HepG2 (cell line): ENCODE results near the gene FLYWCH1. TPM values are rescaled to one million over a fixed set of nuclear protein-coding genes. Genes with fewer than 3 reads are reported as not detected.

Experiments used
- BCL6 ChIP-seq: IDR thresholded peaks from 2 replicates; pipeline ENCODE4 v1.6.1; 2016; ENCODE audit warnings: missing genetic modification reagents, missing compliant biosample characterization
- FOXC1 ChIP-seq: sonication (generic); formaldehyde crosslinking; IDR thresholded peaks from 2 replicates; pipeline ENCODE4 v1.8.0; 2022; ENCODE audit warnings: mild to moderate bottlenecking, missing genetic modification reagents, borderline replicate concordance
- FOXJ3 ChIP-seq: sonication (generic); formaldehyde crosslinking; IDR thresholded peaks from 2 replicates; pipeline ENCODE4 v1.4.0; 2020; ENCODE audit warnings: missing genetic modification reagents, mild to moderate bottlenecking, borderline replicate concordance
- HNRNPUL1 ChIP-seq: fragments of 200-400 bp; formaldehyde crosslinking; IDR thresholded peaks from 2 replicates; pipeline ENCODE4 v1.6.1; 2017; ENCODE audit warnings: low read depth, mild to moderate bottlenecking, low read length, moderate library complexity
- NCOA5 ChIP-seq: sonication (generic); formaldehyde crosslinking; IDR thresholded peaks from 2 replicates; pipeline ENCODE4 v1.4.0; 2020; ENCODE audit warnings: missing genetic modification reagents
- PRPF4 ChIP-seq: fragments of 200-400 bp; formaldehyde crosslinking; IDR thresholded peaks from 2 replicates; pipeline ENCODE4 v1.6.1; 2016; ENCODE audit warnings: low read length, low read depth; ENCODE audit not compliant: poor library complexity, severe bottlenecking
- ZBTB40 ChIP-seq, 2 experiments: fragments of 450-650 bp in 1 of 2; sonication (generic) in 1 of 2; formaldehyde crosslinking in 1 of 2; IDR thresholded peaks; 2 replicates each; pipeline versions ENCODE4 v1.6.1 to v1.8.0; 2016 to 2022; ENCODE audit warnings: antibody characterized with exemption in 1 of 2, mild to moderate bottlenecking in 1 of 2, missing genetic modification reagents in 1 of 2
- ZFP90 ChIP-seq: sonication (generic); formaldehyde crosslinking; IDR thresholded peaks from 2 replicates; pipeline ENCODE4 v1.8.0; 2022; ENCODE audit warnings: missing genetic modification reagents, mild to moderate bottlenecking, inconsistent platforms, borderline replicate concordance
- ZNF264 ChIP-seq: sonication (generic); formaldehyde crosslinking; IDR thresholded peaks from 2 replicates; pipeline ENCODE4 v1.4.0; 2020; ENCODE audit warnings: missing genetic modification reagents
- ZNF280B ChIP-seq: sonication (generic); formaldehyde crosslinking; IDR thresholded peaks from 2 replicates; pipeline ENCODE4 v1.5.0; 2020; ENCODE audit warnings: missing genetic modification reagents, mild to moderate bottlenecking, borderline replicate concordance
- ZNF670 ChIP-seq: sonication (generic); formaldehyde crosslinking; IDR thresholded peaks from 2 replicates; pipeline ENCODE4 v1.8.0; 2022; ENCODE audit warnings: mild to moderate bottlenecking, missing genetic modification reagents, borderline replicate concordance
- ZNF891 ChIP-seq: sonication (generic); formaldehyde crosslinking; IDR thresholded peaks from 2 replicates; pipeline ENCODE4 v1.5.0; 2020; ENCODE audit warnings: mild to moderate bottlenecking, missing genetic modification reagents
- polyA plus RNA-seq, 8 experiments: library from polyadenylated mRNA; depleted of rRNA in 3 of 8; stranded (reverse) in 7 of 8; unstranded in 1 of 8; fragments of >200 nt; fragmentation: Illumina TruSeq in 4 of 8; extraction: Trizol in 4 of 8; gene quantifications; 2 replicates each; pipeline versions ENCODE4 v1.2.1 to v1.2.3, GENCODE V29; 2011 to 2016; ENCODE audit warnings: low read depth in 4 of 8, missing spikeins in 1 of 8, mixed read lengths in 1 of 8; ENCODE audit not compliant: insufficient read depth in 1 of 8
- total RNA-seq, 5 experiments: library from RNA; depleted of rRNA; stranded (reverse); fragments of >200 nt; fragmentation: Illumina TruSeq; extraction: Trizol; gene quantifications; 2 replicates each; pipeline ENCODE4 v1.2.3, GENCODE V29; 2016; ENCODE audit warnings: low read depth in 1 of 5
- TF ChIP-seq, protein P1 (sequence below): sonication (generic); formaldehyde crosslinking; IDR thresholded peaks from 2 replicates; pipeline ENCODE4 v1.5.0; 2020; ENCODE audit warnings: mild to moderate bottlenecking, missing genetic modification reagents
- TF ChIP-seq, protein P2 (sequence below): IDR thresholded peaks from 2 replicates; pipeline ENCODE4 v1.6.1; 2012; ENCODE audit warnings: low read depth, low read length, improper control_type of control experiment

The FLYWCH1 gene
- total and polyA plus RNA-seq, 2 of the 13 experiments (the other 11 are each of a cell fraction or from before 2014, with no cell fraction given) = 7.3 to 12.4 TPM

- TF ChIP-seq, protein P1, sequence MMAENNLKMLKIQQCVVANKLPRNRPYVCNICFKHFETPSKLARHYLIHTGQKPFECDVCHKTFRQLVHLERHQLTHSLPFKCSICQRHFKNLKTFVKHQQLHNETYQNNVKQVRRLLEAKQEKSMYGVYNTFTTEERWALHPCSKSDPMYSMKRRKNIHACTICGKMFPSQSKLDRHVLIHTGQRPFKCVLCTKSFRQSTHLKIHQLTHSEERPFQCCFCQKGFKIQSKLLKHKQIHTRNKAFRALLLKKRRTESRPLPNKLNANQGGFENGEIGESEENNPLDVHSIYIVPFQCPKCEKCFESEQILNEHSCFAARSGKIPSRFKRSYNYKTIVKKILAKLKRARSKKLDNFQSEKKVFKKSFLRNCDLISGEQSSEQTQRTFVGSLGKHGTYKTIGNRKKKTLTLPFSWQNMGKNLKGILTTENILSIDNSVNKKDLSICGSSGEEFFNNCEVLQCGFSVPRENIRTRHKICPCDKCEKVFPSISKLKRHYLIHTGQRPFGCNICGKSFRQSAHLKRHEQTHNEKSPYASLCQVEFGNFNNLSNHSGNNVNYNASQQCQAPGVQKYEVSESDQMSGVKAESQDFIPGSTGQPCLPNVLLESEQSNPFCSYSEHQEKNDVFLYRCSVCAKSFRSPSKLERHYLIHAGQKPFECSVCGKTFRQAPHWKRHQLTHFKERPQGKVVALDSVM = no peak; the same call in 1 of the 2 replicates
- no peak for TF ChIP-seq FOXJ3 (CRISPR knock-in tag)
- TF ChIP-seq BCL6 (CRISPR knock-in tag) = no peak
- no peak for TF ChIP-seq FOXC1 (CRISPR knock-in tag)
- no peak for TF ChIP-seq PRPF4
- peak; percentile 68; the same call in 1 of the 2 replicates for TF ChIP-seq ZNF670 (CRISPR knock-in tag)
- TF ChIP-seq ZNF264 = no peak
- 0 out of 2 replicates have a peak, but pooled peaks have one; percentile 5 for TF ChIP-seq ZNF891 (CRISPR knock-in tag)
- no peak for TF ChIP-seq NCOA5 (CRISPR knock-in tag)
- no peak for TF ChIP-seq ZFP90
- no peak for TF ChIP-seq HNRNPUL1
- no peak for TF ChIP-seq ZNF280B (CRISPR knock-in tag)
- TF ChIP-seq, protein P2, sequence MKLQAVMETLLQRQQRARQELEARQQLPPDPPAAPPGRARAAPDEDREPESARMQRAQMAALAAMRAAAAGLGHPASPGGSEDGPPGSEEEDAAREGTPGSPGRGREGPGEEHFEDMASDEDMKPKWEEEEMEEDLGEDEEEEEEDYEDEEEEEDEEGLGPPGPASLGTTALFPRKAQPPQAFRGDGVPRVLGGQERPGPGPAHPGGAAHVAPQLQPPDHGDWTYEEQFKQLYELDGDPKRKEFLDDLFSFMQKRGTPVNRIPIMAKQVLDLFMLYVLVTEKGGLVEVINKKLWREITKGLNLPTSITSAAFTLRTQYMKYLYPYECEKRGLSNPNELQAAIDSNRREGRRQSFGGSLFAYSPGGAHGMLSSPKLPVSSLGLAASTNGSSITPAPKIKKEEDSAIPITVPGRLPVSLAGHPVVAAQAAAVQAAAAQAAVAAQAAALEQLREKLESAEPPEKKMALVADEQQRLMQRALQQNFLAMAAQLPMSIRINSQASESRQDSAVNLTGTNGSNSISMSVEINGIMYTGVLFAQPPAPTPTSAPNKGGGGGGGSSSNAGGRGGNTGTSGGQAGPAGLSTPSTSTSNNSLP = no peak
- TF ChIP-seq ZBTB40 (IDR thresholded peaks at IDR 0.05) = no peak
- no peak for TF ChIP-seq ZBTB40 (CRISPR knock-in tag; IDR thresholded peaks at IDR 0.05)
Measured at GRCh38 chr16:2883458-2883908, 28.2 kb upstream of the FLYWCH1 start (continued).
